MCF 10A (cell line): ENCODE results near the gene OR11H7. TPM values are rescaled to one million over a fixed set of nuclear protein-coding genes. Genes with fewer than 3 reads are reported as not detected.

Experiments
- Bru-seq: library from RNA; stranded (reverse); fragments of 400-500 nt; gene quantifications from one replicate; lab custom pipeline; 2021; lab: Mats Ljungman, UMichigan
- BruChase-seq, 2 experiments: library from RNA; stranded (reverse); fragments of 400-500 nt; gene quantifications; one replicate each; lab custom pipeline; 2021; lab: Mats Ljungman, UMichigan
- BruUV-seq: library from RNA; stranded (reverse); fragments of 400-500 nt; replicated peaks from 2 replicates; lab custom pipeline; 2021; lab: Mats Ljungman, UMichigan
- CTCF ChIA-PET: fragments of 300-600 bp; sonication (Branson Sonifier 250); formaldehyde crosslinking; extraction: SDS; loops from one replicate; lab custom pipeline; 2021; ENCODE audit warnings: antibody characterized with exemption, inconsistent platforms; lab: Yijun Ruan, JAX
- POLR2A ChIA-PET: fragments of 300-600, 350-650 bp; sonication (Branson Sonifier 250); formaldehyde crosslinking; extraction: SDS; loops from one replicate; lab custom pipeline; 2020; ENCODE audit warnings: antibody characterized with exemption, inconsistent platforms; lab: Yijun Ruan, JAX
- DNase-seq: peaks from one replicate; pipeline ENCODE4 v3.0.0-alpha.2; 2018; ENCODE audit not compliant: unreplicated experiment
- H3K27ac Mint-ChIP-seq: one replicate; pipeline ENCODE4 v1.8.0; 2022; ENCODE audit warnings: mild to moderate bottlenecking, low read depth, mixed read lengths; ENCODE audit not compliant: unreplicated experiment
- H3K27me3 Mint-ChIP-seq: one replicate; pipeline ENCODE4 v1.8.0; 2022; ENCODE audit warnings: mixed read lengths; ENCODE audit not compliant: insufficient read depth, unreplicated experiment
- H3K36me3 Mint-ChIP-seq: one replicate; pipeline ENCODE4 v1.8.0; 2022; ENCODE audit warnings: mild to moderate bottlenecking, moderate library complexity, mixed read lengths; ENCODE audit not compliant: insufficient read depth, unreplicated experiment
- H3K4me1 Mint-ChIP-seq: one replicate; pipeline ENCODE4 v1.8.0; 2022; ENCODE audit warnings: mixed read lengths; ENCODE audit not compliant: insufficient read depth, unreplicated experiment
- H3K4me3 Mint-ChIP-seq: one replicate; pipeline ENCODE4 v1.8.0; 2022; ENCODE audit warnings: mild to moderate bottlenecking, moderate library complexity, mixed read lengths; ENCODE audit not compliant: unreplicated experiment
- H3K9me3 Mint-ChIP-seq: one replicate; pipeline ENCODE4 v1.8.0; 2022; ENCODE audit warnings: mixed read lengths; ENCODE audit not compliant: unreplicated experiment
- CTCF ChIP-seq: fragments of 200-600 bp; IDR thresholded peaks from one replicate; pipeline ENCODE4 v1.8.0; 2022; ENCODE audit warnings: antibody characterized with exemption, mild to moderate bottlenecking; ENCODE audit not compliant: unreplicated experiment
- intact Hi-C: fragments of 100-400 bp; cut with micrococcal nuclease; formaldehyde crosslinking; loops from 2 replicates; pipeline ENCODE4 v1.14.1; 2022
- long read RNA-seq: library from polyadenylated mRNA; stranded (forward); transcript quantifications from one replicate; pipeline ENCODE4 v2.0.0, GENCODE V29; 2022
- total RNA-seq: library from RNA; stranded (reverse); gene quantifications from 2 replicates; pipeline ENCODE4 v1.2.3, GENCODE V29; 2022

OR11H7 gene
- total RNA-seq (not detected in 2 replicates), Bru-seq, nascent RNA (not detected), BruChase-seq, experiment 1, labeled RNA remaining after a 6-hour chase (not detected), BruChase-seq, experiment 2, labeled RNA remaining after a 2-hour chase (not detected)
- long read RNA-seq: 0 reads

DNA sequence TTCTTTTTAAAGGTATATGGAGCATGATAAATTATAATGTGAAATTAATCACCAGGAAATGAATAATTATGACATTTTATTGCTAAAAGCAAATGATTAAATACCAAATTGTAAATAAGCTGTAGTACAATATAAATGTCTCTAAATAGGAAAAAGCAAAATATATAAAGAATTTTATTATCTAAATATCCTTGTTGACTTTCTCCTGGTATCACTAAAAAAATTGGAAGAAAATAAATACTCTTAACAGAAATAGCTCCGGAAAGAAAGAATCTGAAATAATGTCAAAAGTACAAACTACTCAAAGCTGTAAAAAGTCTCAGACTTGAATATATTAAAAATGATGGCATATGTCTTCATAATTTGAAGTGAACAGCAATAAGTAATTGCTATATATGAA lies at the start of gene OR11H7:
Gene OR11H7 (plus strand): TSS at position 301 of the 400 bp plus-strand sequence.
- POLR2A ChIA-PET: no interaction called here
- H3K27me3 Mint-ChIP-seq: peaks cover 34% of the 10 kb centered on the region
- H3K4me3 Mint-ChIP-seq: no peak within 1 kb of the TSS
- CTCF ChIA-PET: interaction anchor here (0.6 kb wide), 1 partner anchor 20 kb away, joined by 4 read pairs; no protein-coding TSS in a partner anchor
- H3K27ac Mint-ChIP-seq: no peak within 1 kb of the TSS
- TF ChIP-seq CTCF: no peak
- H3K36me3 Mint-ChIP-seq: no peaks in the 10 kb centered on the region
- no peaks in the 10 kb centered on the region for H3K9me3 Mint-ChIP-seq
- intact Hi-C loops: no loop called here
- BruUV-seq: no TSS peak
- no peak for DNase-seq
- no peaks in the 10 kb centered on the region for H3K4me1 Mint-ChIP-seq

DNA sequence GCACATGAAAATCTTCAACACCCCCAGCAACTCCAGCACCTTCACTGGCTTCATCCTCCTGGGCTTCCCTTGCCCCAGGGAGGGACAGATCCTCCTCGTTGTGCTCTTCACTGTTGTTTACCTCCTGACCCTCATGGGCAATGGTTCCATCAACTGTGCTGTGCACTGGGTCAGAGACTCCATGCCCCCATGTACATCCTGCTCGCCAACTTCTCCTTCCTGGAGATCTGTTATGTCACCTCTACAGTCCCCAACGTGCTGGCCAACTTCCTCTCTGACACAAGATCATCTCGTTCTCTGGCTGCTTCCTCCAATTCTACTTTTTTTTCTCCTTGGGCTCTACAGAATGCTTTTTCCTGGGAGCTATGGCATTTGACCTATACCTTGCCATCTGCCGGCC lies 49.6 kb upstream of the OR11H7 start:
- intact Hi-C loops: no loop called here
- Mint-ChIP-seq H3K9me3 (no peaks in the 10 kb centered on the region), H3K4me1 (no peaks in the 10 kb centered on the region), H3K36me3 (no peaks in the 10 kb centered on the region), H3K27ac (no peak overlapping the region), H3K27me3 (peaks cover 36% of the 10 kb centered on the region), H3K4me3 (no peak overlapping the region)
- POLR2A ChIA-PET: no interaction called here
- no peak for TF ChIP-seq CTCF
- CTCF ChIA-PET: interaction anchor here (0.6 kb wide), 1 partner anchor 10 kb away, joined by 3 read pairs; no protein-coding TSS in a partner anchor
- no peak for DNase-seq
- no TSS peak for BruUV-seq

DNA sequence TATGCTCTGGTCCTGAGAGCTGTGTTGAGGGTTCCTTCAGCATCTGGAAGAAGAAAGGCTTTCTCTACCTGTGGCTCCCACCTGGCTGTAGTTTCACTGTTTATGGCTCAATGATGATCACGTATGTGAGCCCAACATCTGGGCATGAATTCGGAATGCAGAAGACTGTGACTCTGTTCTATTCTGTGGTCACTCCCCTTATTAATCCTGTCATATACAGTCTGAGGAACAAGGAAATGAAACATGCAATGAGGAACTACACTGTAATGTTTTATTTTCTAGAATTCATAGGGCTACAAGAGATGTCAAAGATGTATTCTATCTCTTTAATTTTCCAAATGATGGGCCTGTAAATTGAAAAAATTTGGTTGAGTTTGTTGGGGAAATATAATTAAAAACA lies 48.9 kb upstream of the OR11H7 start:
- Mint-ChIP-seq H3K4me3 (no peak overlapping the region), H3K9me3 (no peaks in the 10 kb centered on the region), H3K27me3 (peaks cover 36% of the 10 kb centered on the region), H3K36me3 (no peaks in the 10 kb centered on the region), H3K4me1 (no peaks in the 10 kb centered on the region), H3K27ac (no peak overlapping the region)
- TF ChIP-seq CTCF: no peak
- ChIA-PET POLR2A (no interaction called here), CTCF (interaction anchor here (0.6 kb wide), 1 partner anchor 10 kb away, joined by 3 read pairs; no protein-coding TSS in a partner anchor)
- no peak for DNase-seq
- no TSS peak for BruUV-seq
- intact Hi-C loops: no loop called here

DNA sequence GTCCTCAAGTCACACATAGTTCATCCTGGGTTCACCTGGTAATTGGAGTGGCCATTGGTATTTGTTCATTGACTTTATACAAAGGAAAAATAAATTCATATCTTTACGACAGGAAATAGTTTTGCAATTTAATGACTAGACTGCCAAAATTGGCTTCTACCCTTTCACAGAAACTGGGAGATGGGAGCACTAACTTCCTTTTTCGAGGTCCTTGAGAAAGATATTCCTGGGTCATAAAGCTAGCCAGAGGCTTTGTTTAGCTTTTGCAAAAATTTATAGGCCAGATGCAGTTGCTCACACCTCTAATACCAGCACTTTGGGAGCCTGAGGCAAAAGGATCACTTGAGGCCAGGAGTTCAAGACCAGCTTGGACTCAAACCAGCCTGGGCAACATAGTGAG lies 48.3 kb upstream of the OR11H7 start:
- H3K4me1 Mint-ChIP-seq: no peaks in the 10 kb centered on the region
- no peaks in the 10 kb centered on the region for H3K36me3 Mint-ChIP-seq
- intact Hi-C loops: no loop called here
- ChIA-PET POLR2A (no interaction called here), CTCF (no interaction called here)
- no TSS peak for BruUV-seq
- H3K27me3 Mint-ChIP-seq: peaks cover 36% of the 10 kb centered on the region
- no peak for TF ChIP-seq CTCF
- H3K9me3 Mint-ChIP-seq: no peaks in the 10 kb centered on the region
- no peak overlapping the region for H3K27ac Mint-ChIP-seq
- no peak overlapping the region for H3K4me3 Mint-ChIP-seq
- DNase-seq: no peak
